HT-29 (cell line): ENCODE data around the gene TFPI. TPM values are rescaled to one million over a fixed set of nuclear protein-coding genes. Genes with fewer than 3 reads are reported as not detected.

Source experiments
- DNase-seq: peaks from one replicate; pipeline ENCODE4 v3.0.0-alpha.2; 2015; ENCODE audit warnings: low spot score
- total RNA-seq: library from RNA; depleted of rRNA; stranded (reverse); fragments of >200 nt; shearing (Covaris generic); gene quantifications from 2 replicates; pipeline ENCODE4 v1.2.3, GENCODE V29; 2014

Gene TFPI
- total RNA-seq, 1 experiment from 2014 or later = 30.4 TPM

GRCh38 chr2:187504312-187504921 lies 49.8 kb downstream of the TFPI start:
- DNase-seq = peak; percentile 49

GRCh38 chr2:187503700-187504099 lies 50.5 kb downstream of the TFPI start:
- no peak for DNase-seq

GRCh38 chr2:187502467-187502866 lies 51.8 kb downstream of the TFPI start:
- peak; percentile 25 for DNase-seq

DNA sequence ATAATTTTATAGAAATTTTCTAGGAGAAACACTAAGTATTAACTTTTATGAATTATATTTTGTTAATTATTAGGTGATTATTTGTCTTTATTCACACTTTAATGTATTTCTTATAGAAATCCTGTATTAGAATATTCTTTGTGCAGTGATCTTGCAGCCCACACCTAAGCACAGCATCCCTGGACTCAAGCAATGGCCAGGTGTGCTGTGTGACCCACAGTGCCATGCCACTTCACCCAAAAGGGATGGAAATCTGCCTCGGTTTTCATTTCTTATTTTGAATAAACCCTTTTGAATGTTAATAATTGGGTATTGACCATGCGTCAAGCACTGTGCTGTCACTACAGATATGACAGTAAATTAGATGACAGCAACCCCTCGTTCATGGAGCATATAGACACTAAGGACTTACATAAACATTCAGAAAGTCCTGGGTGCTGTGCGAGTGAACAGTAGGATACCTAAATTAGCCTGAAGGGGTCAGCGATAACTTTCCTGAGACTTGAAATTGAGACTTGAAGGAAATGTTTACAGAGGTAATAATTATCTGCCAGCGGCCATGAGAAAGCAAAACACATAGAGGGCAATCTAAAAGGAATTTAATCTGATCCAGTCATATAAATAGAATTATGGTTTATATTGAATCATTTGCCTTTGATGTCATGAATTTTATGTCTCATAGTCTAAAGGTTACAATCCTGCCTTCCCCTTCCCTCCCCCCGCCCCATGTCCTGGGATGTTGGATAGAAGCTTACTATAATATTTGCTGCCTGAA lies 53.5 kb downstream of the TFPI start:
- DNase-seq = peak; percentile 86

DNA sequence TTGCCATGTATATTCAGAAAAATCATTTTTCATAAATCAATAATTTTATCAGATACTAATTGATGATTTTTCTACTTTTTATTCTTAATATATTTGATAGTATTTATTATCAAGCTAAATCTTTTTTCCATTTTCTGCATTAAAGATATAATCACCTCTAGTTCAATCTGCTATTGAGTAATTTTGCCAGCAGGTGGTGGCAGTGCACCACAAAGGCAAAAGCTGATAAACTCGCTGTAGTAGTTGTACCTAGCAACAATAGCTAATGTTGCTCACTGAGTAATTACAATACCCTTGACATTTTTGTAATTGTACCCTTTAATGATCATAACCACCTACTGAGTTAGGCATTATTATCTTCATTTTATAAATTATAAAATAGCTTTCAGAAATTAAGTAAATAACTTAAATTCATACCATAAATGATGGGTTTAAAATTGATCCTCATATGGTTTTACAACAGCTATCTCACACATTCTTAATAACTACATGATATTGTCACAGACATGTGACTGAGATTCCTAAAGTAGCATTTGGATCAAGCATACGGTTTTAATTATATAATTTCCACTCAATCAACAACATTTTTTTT lies 54.2 kb downstream of the TFPI start:
- DNase-seq = peak; percentile 81

DNA sequence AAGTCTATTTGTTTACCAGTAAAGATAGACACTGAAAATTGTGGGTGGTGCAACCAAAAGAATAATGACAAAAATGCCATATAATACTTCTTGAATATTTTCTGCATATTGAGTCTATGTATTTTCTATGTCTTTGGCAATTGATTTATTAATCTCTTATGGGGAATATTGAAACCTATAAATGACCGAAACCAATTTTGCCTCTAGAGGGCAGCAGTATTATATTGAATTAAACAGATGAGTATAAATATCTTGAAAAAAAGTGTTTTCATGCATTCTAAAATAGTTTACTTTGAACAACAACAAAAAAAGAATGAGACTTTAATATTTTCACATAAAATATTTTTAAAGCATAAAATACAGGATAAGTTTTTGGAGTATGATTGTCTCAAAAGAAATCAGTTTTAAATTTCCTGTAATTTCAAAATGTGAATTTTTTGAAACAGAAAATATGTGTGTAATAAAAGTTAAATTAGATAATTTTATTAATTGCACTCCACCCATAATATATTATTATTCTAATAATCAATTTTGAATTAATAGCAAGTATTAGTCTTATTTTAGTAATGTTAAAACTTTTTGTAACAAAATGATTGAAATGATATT lies 56.3 kb downstream of the TFPI start:
- DNase-seq = peak; percentile 51

DNA sequence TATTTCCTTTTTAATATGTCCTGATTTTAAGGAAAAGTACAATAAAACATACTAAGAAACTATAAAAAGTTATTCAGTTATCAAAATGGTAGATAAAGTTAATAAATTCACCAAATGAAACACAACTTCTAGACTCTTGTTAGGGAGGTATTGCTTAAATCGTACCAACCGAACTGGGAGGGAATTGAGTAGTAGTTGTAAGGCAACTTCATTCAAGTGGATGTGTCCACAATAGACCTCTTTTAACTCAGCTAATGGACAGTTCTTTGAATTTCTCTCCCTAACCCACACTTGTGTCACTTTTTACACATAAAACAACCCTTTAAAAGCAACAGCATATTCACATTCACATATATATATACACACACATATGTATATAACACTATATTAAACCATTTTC lies 57.1 kb downstream of the TFPI start:
- no peak for DNase-seq

- DNase-seq = no peak
Observed at GRCh38 chr2:187495324-187495723, 58.9 kb downstream of the TFPI start.

DNA sequence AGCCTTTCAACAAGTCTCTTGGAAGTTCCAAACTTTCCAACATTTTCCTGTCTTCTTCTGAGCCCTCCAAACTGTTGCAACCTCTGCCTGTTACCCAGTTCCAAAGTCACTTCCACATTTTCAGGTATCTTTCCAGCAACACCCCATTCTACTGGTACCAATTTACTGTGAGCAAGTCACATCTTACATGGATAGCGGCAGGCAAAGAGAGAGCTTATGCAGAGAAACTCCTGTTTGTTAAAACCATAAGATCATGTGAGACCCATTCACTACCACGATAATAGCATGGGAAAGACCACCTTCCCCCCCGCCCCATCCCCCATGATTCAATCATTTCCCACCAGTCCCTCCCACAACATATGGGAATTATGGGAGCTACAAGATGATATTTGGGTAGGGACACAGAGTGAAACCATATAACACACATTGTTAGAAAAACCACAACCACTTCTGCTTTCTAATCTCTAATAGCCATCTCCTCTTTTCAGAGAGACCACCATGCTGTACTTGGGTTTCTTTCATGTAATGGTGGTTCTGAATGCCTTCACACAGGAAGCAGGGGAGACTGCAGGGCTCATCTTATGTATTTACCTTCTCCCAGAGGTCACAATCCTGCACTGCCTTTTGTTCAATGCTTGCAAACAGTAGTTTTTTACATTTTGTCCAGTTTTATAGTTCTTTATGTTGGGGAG lies 60.2 kb downstream of the TFPI start:
- DNase-seq = no peak

- DNase-seq = no peak
Observed at GRCh38 chr2:187493180-187493579, 61.1 kb downstream of the TFPI start.

- DNase-seq = no peak
Observed at GRCh38 chr2:187486241-187486640, 68.0 kb downstream of the TFPI start.

GRCh38 chr2:187485523-187485922 lies 68.7 kb downstream of the TFPI start:
- DNase-seq = no peak

GRCh38 chr2:187483537-187483936 lies 70.7 kb downstream of the TFPI start:
- no peak for DNase-seq

DNA sequence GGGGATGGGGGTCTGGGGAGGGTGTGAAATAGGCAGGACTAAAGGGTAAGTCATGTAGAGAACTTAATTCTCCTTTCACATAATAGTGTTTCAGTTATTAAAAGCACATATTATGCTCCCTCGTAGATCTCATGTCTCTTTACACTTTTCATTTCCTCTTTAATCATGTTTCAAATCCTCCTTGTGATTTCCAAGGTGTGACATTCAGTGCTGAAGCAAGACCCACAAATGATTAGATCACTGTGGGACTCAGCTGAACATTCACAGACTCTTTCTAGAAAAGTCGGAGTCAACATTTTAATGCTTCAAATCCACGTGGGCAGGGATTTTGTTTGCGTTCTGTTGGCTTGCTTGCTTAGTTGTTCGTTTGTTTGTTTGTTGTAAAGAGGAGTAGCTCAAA lies 71.4 kb downstream of the TFPI start:
- DNase-seq = no peak

GRCh38 chr2:187481543-187481942 lies 72.7 kb downstream of the TFPI start:
- no peak for DNase-seq

DNA sequence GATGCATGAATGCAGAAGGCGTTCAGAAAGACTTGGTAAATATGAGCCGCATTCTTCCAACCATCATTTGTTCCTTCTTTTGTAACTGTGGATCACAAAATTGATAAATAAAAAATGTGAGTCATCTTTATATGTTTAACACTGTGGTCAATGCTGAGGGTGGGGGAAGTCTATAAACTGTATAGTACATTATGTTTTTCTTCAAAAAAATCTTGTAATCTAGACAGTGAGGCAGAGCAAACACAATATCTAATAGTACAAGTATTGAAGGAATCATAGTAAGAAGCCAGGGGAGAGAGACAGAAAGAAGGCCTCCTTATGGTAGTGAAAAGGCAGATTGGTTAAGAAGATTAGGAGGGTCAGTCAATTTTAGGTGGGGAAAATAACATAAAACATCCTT lies 75.5 kb downstream of the TFPI start:
- no peak for DNase-seq

DNA sequence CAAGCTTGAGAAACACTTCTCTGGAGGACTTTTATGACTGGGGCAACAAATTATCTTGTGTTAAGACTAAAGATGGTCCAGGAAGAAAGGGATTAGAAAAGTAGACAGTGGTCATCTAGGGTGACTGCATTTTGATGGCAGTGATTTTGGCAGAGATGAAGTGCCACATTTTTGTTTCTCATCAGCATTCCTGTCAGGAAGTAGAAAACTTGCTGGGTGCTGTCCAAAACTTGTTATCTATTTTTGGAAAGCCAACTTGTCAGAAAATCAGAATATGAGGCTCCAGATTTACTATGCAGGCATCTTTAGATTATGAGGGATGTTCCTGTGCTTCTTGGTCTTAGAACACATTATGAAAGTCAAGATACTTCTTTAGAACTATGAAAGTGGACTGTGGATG lies 77.2 kb downstream of the TFPI start:
- no peak for DNase-seq

DNA sequence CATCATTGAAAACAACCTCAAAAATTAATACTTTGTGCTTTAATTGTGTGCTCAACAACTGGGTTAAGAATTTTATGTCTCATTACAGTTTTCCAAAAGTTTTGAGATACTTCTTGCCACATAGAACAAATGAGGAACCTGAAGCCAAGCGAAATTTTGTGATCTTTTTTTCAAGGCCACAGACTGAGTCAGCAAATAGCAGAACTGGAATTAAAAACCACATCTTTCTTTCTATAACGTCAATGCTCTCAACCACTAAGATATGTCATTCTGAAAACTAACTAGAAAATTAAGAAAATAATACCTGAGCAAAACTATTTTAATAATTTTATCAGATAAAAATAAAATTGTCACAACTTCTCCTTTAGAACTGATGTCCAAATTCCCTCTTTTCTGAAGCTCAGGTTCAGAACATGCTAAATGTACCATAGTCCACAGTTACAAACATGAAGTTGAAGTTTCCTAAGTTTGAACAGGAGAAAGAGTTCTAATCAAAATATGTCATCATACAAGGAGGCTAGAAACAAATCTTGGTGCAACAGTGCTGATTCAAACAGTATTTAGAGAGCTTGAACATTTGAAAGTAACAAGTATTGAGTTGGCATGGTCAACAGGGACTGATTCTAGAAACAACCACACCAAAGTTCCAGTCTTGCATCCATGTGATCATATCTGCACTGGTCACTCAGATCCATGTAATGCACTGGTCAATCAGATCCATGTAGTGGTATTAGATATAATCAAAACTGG lies 78.6 kb downstream of the TFPI start:
- no peak for DNase-seq

DNA sequence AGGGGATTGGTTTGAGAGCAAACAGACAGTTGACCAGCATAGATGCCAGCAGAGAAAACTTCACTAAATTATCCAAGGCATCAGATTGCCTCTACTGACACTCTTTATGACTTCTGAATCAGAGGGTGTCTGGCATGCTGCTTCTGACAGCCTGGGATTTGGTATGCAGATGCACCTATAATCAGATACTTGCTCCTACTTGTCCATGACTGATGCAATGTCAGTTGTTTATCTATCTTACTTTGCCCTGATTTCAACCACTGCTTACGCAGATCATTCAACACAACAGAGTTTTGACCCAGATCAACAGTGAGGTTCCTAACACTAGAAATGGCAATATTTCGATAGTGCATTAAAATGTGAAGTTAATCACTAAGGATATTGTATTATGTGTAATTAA lies 83.5 kb downstream of the TFPI start:
- DNase-seq = no peak

GRCh38 chr2:187469538-187469937 lies 84.7 kb downstream of the TFPI start:
- DNase-seq = no peak

- DNase-seq = no peak
Observed at GRCh38 chr2:187468262-187468661, 86.0 kb downstream of the TFPI start.
